Activated naive CD8-positive, alpha-beta T cell (primary cell): ENCODE measurements around the gene RYR2.

Experiments used
- H3K27ac Mint-ChIP-seq: one replicate; pipeline ENCODE4 v1.8.0; 2021; ENCODE audit warnings: mixed read lengths
- H3K27me3 Mint-ChIP-seq: one replicate; pipeline ENCODE4 v1.8.0; 2021; ENCODE audit warnings: mixed read lengths
- H3K36me3 Mint-ChIP-seq: one replicate; pipeline ENCODE4 v1.8.0; 2021; ENCODE audit warnings: mixed read lengths
- H3K4me1 Mint-ChIP-seq: one replicate; pipeline ENCODE4 v1.8.0; 2021; ENCODE audit warnings: low read depth, mixed read lengths
- H3K4me3 Mint-ChIP-seq: one replicate; pipeline ENCODE4 v1.8.0; 2021; ENCODE audit warnings: mild to moderate bottlenecking, mixed read lengths
- H3K9me3 Mint-ChIP-seq: one replicate; pipeline ENCODE4 v1.8.0; 2021; ENCODE audit warnings: low read depth, mixed read lengths

The RYR2 gene

GRCh38 chr1:237166593-237167101 is 124.7 kb downstream of the RYR2 start:
- Mint-ChIP-seq H3K4me3 (no peak overlapping the region), H3K9me3 (no peaks in the 10 kb centered on the region), H3K36me3 (no peaks in the 10 kb centered on the region), H3K4me1 (no peaks in the 10 kb centered on the region), H3K27ac (no peak overlapping the region), H3K27me3 (peaks cover 11% of the 10 kb centered on the region)

GRCh38 chr1:237170149-237170548 is 128.2 kb downstream of the RYR2 start:
- no peaks in the 10 kb centered on the region for H3K9me3 Mint-ChIP-seq
- H3K36me3 Mint-ChIP-seq, result no peaks in the 10 kb centered on the region
- peaks cover 14% of the 10 kb centered on the region for H3K27me3 Mint-ChIP-seq
- H3K4me3 Mint-ChIP-seq, result no peak overlapping the region
- no peak overlapping the region for H3K27ac Mint-ChIP-seq
- no peaks in the 10 kb centered on the region for H3K4me1 Mint-ChIP-seq

GRCh38 chr1:237171454-237172117 is 129.6 kb downstream of the RYR2 start:
- H3K9me3 Mint-ChIP-seq, result no peaks in the 10 kb centered on the region
- no peak overlapping the region for H3K27ac Mint-ChIP-seq

GRCh38 chr1:237172118-237172485 is 130.1 kb downstream of the RYR2 start:
- Mint-ChIP-seq H3K36me3 (no peaks in the 10 kb centered on the region), H3K4me3 (no peak overlapping the region), H3K27me3 (peaks cover 16% of the 10 kb centered on the region), H3K27ac (no peak overlapping the region), H3K4me1 (no peaks in the 10 kb centered on the region), H3K9me3 (no peaks in the 10 kb centered on the region)

More at GRCh38 chr1:237171454-237172117, 129.6 kb downstream of the RYR2 start:
- H3K4me1 Mint-ChIP-seq, result no peaks in the 10 kb centered on the region
- peaks cover 15% of the 10 kb centered on the region for H3K27me3 Mint-ChIP-seq
- no peak overlapping the region for H3K4me3 Mint-ChIP-seq
- H3K36me3 Mint-ChIP-seq, result no peaks in the 10 kb centered on the region

- Mint-ChIP-seq H3K4me3 (no peak overlapping the region), H3K27ac (no peak overlapping the region), H3K27me3 (peaks cover 4% of the 10 kb centered on the region), H3K9me3 (no peaks in the 10 kb centered on the region), H3K4me1 (no peaks in the 10 kb centered on the region), H3K36me3 (no peaks in the 10 kb centered on the region)
These were observed 137.5 kb downstream of the RYR2 start for GRCh38 chr1:237179503-237179902.

GRCh38 chr1:237180256-237180655 is 138.3 kb downstream of the RYR2 start:
- no peaks in the 10 kb centered on the region for H3K36me3 Mint-ChIP-seq

GRCh38 chr1:237181743-237182317 is 139.8 kb downstream of the RYR2 start:
- Mint-ChIP-seq H3K27ac (no peak overlapping the region), H3K4me3 (no peak overlapping the region), H3K27me3 (peaks cover 2% of the 10 kb centered on the region), H3K36me3 (no peaks in the 10 kb centered on the region), H3K9me3 (no peaks in the 10 kb centered on the region), H3K4me1 (no peaks in the 10 kb centered on the region)

More at GRCh38 chr1:237180256-237180655, 138.3 kb downstream of the RYR2 start:
- Mint-ChIP-seq H3K27me3 (peaks cover 4% of the 10 kb centered on the region), H3K4me1 (no peaks in the 10 kb centered on the region), H3K27ac (no peak overlapping the region), H3K9me3 (no peaks in the 10 kb centered on the region), H3K4me3 (no peak overlapping the region)

GRCh38 chr1:237183963-237184540 is 142.1 kb downstream of the RYR2 start:
- no peaks in the 10 kb centered on the region for H3K9me3 Mint-ChIP-seq
- no peaks in the 10 kb centered on the region for H3K36me3 Mint-ChIP-seq
- H3K27me3 Mint-ChIP-seq, result no peaks in the 10 kb centered on the region
- H3K27ac Mint-ChIP-seq, result no peak overlapping the region
- no peak overlapping the region for H3K4me3 Mint-ChIP-seq
- H3K4me1 Mint-ChIP-seq, result no peaks in the 10 kb centered on the region

GRCh38 chr1:237186675-237187074 is 144.7 kb downstream of the RYR2 start:
- Mint-ChIP-seq H3K4me1 (no peaks in the 10 kb centered on the region), H3K36me3 (no peaks in the 10 kb centered on the region), H3K9me3 (no peaks in the 10 kb centered on the region), H3K4me3 (no peak overlapping the region), H3K27me3 (peaks cover 6% of the 10 kb centered on the region), H3K27ac (no peak overlapping the region)

- Mint-ChIP-seq H3K36me3 (no peaks in the 10 kb centered on the region), H3K27ac (no peak overlapping the region), H3K4me3 (no peak overlapping the region), H3K27me3 (peaks cover 6% of the 10 kb centered on the region), H3K4me1 (no peaks in the 10 kb centered on the region), H3K9me3 (no peaks in the 10 kb centered on the region)
These were observed 145.9 kb downstream of the RYR2 start for GRCh38 chr1:237187842-237188241.

- Mint-ChIP-seq H3K9me3 (no peaks in the 10 kb centered on the region), H3K4me3 (no peak overlapping the region), H3K27ac (no peak overlapping the region), H3K27me3 (peaks cover 6% of the 10 kb centered on the region), H3K4me1 (no peaks in the 10 kb centered on the region), H3K36me3 (no peaks in the 10 kb centered on the region)
These were observed 149.4 kb downstream of the RYR2 start for GRCh38 chr1:237191403-237191802.

GRCh38 chr1:237197470-237198425 is 155.8 kb downstream of the RYR2 start:
- Mint-ChIP-seq H3K4me1 (no peaks in the 10 kb centered on the region), H3K9me3 (no peaks in the 10 kb centered on the region), H3K36me3 (no peaks in the 10 kb centered on the region), H3K27me3 (peaks cover 2% of the 10 kb centered on the region), H3K27ac (no peak overlapping the region), H3K4me3 (no peak overlapping the region)

GRCh38 chr1:237199026-237199425 is 157.0 kb downstream of the RYR2 start:
- H3K27me3 Mint-ChIP-seq, result peaks cover 2% of the 10 kb centered on the region
- H3K27ac Mint-ChIP-seq, result no peak overlapping the region
- no peaks in the 10 kb centered on the region for H3K36me3 Mint-ChIP-seq
- no peak overlapping the region for H3K4me3 Mint-ChIP-seq
- H3K4me1 Mint-ChIP-seq, result no peaks in the 10 kb centered on the region
- no peaks in the 10 kb centered on the region for H3K9me3 Mint-ChIP-seq

GRCh38 chr1:237201155-237201554 is 159.2 kb downstream of the RYR2 start:
- H3K36me3 Mint-ChIP-seq, result no peaks in the 10 kb centered on the region
- H3K27ac Mint-ChIP-seq, result no peak overlapping the region
- H3K4me1 Mint-ChIP-seq, result no peaks in the 10 kb centered on the region
- H3K4me3 Mint-ChIP-seq, result no peak overlapping the region
- H3K27me3 Mint-ChIP-seq, result peaks cover 3% of the 10 kb centered on the region
- H3K9me3 Mint-ChIP-seq, result no peaks in the 10 kb centered on the region

- H3K4me1 Mint-ChIP-seq, result no peaks in the 10 kb centered on the region
- H3K36me3 Mint-ChIP-seq, result no peaks in the 10 kb centered on the region
- no peak overlapping the region for H3K27ac Mint-ChIP-seq
- no peaks in the 10 kb centered on the region for H3K9me3 Mint-ChIP-seq
- H3K27me3 Mint-ChIP-seq, result peaks cover 2% of the 10 kb centered on the region
- H3K4me3 Mint-ChIP-seq, result no peak overlapping the region
These were observed 162.9 kb downstream of the RYR2 start for GRCh38 chr1:237204841-237205240.
